ENCODE data around the gene CHMP3.
"Not testable (repeated sequence)": the region's sequence is repeated elsewhere in the genome, so short reads cannot be mapped to it uniquely, and the experiment has no call there.

DNA sequence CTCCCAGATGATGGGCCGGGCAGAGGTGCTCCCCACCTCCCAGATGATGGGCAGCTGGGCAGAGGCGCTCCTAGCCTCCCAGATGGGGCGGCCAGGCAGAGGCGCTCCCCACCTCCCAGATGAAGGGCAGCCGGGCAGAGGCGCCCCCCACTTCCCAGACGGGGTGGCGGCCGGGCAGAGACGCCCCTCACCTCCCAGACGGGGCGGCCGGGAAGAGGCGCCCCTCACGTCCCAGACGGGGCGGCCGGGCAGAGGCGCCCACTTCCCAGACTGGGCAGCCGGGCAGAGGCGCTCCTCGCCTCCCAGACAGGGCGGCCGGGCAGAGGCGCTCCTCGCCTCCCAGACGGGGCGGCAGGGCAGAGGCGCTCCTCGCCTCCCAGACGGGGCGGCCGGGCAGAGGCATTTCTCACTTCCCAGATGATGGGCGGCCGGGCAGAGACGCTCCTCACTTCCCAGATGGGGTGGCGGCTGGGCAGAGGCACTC is 14.3 kb downstream of the CHMP3 start:
- TF ChIP-seq FOSL2 (IDR thresholded peaks at IDR 0.05; ENCODE audit: borderline replicate concordance, low read depth); MXI1 (IDR thresholded peaks at IDR 0.05; ENCODE audit: low read depth, low read length); FOXJ3 (CRISPR knock-in tag; IDR thresholded peaks at IDR 0.05); JUND (IDR thresholded peaks at IDR 0.05): not testable (repeated sequence)
- TF ChIP-seq, protein P1, sequence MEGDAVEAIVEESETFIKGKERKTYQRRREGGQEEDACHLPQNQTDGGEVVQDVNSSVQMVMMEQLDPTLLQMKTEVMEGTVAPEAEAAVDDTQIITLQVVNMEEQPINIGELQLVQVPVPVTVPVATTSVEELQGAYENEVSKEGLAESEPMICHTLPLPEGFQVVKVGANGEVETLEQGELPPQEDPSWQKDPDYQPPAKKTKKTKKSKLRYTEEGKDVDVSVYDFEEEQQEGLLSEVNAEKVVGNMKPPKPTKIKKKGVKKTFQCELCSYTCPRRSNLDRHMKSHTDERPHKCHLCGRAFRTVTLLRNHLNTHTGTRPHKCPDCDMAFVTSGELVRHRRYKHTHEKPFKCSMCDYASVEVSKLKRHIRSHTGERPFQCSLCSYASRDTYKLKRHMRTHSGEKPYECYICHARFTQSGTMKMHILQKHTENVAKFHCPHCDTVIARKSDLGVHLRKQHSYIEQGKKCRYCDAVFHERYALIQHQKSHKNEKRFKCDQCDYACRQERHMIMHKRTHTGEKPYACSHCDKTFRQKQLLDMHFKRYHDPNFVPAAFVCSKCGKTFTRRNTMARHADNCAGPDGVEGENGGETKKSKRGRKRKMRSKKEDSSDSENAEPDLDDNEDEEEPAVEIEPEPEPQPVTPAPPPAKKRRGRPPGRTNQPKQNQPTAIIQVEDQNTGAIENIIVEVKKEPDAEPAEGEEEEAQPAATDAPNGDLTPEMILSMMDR (IDR thresholded peaks at IDR 0.05): not testable (repeated sequence)
- TF ChIP-seq, protein P2, sequence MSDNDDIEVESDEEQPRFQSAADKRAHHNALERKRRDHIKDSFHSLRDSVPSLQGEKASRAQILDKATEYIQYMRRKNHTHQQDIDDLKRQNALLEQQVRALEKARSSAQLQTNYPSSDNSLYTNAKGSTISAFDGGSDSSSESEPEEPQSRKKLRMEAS (IDR thresholded peaks at IDR 0.05; ENCODE audit: low read depth): not testable (repeated sequence)
